Colonic mucosa (tissue), 4 donors: ENCODE measurements around the gene UCHL5. TPM values are rescaled to one million over a fixed set of nuclear protein-coding genes. Genes with fewer than 3 reads are reported as not detected.

ENCODE experiments used
- DNase-seq: peaks from one replicate; pipeline ENCODE4 v3.0.0-alpha.2; 2020
- H3K27ac ChIP-seq: fragments of 200-600 bp; one replicate; pipeline ENCODE4 v1.8.0; 2021
- H3K27me3 ChIP-seq: fragments of 200-600 bp; one replicate; pipeline ENCODE4 v1.8.0; 2021
- H3K36me3 ChIP-seq: fragments of 200-600 bp; one replicate; pipeline ENCODE4 v1.8.0; 2021
- H3K4me1 ChIP-seq: fragments of 200-600 bp; one replicate; pipeline ENCODE4 v1.8.0; 2021; ENCODE audit warnings: mild to moderate bottlenecking
- H3K4me3 ChIP-seq: fragments of 200-600 bp; one replicate; pipeline ENCODE4 v1.8.0; 2021
- H3K9ac ChIP-seq, 2 donors: one replicate each; pipeline ENCODE4 v1.7.0; 2013; ENCODE audit warnings: control low read depth in 2 of 2, low read depth in 2 of 2, low read length in 2 of 2
- H3K9me3 ChIP-seq: fragments of 200-600 bp; one replicate; pipeline ENCODE4 v1.8.0; 2021
- CTCF ChIP-seq: fragments of 200-600 bp; IDR thresholded peaks from one replicate; pipeline ENCODE4 v1.8.0; 2022; ENCODE audit warnings: antibody characterized with exemption, mild to moderate bottlenecking
- intact Hi-C: fragments of 100-400 bp; cut with DNase I; formaldehyde crosslinking; loops from one replicate; pipeline ENCODE4 v1.14.1; 2022
- total RNA-seq, 2 donors: library from RNA; stranded (reverse); fragmentation: NEBNext Ultra II Directional in 1 of 2; extraction: Animal tissue kit (Norgen Biotek cat#: 25700) in 1 of 2; gene quantifications; one replicate each; pipeline ENCODE4 v1.2.1, GENCODE V29; 2021
- donor health status: healthy.
- donor health status: DM: no; HTN: no; CAD: no.
- donor health status: DM: no; HTN: no; CAD: no.

UCHL5 gene
- total RNA-seq, 2 donors from 2014 or later, result 33.9 to 46.5 TPM

GRCh38 chr1:193019442-193020026 lies 39.6 kb downstream of the UCHL5 start:
- intact Hi-C loops, result loop anchor here (2.0 to 10.0 kb wide), 2 partner anchors 213 to 545 kb away; no protein-coding TSS in a partner anchor
- TF ChIP-seq CTCF, result peak; percentile 42
- no peak for DNase-seq
- no peaks in the 10 kb centered on the region for H3K27me3 ChIP-seq
- H3K4me1 ChIP-seq, result no peaks in the 10 kb centered on the region
- no peak overlapping the region for H3K27ac ChIP-seq
- H3K9ac ChIP-seq, result no peak overlapping the region
- H3K36me3 ChIP-seq, result no peaks in the 10 kb centered on the region
- H3K9me3 ChIP-seq, result no peaks in the 10 kb centered on the region
- H3K4me3 ChIP-seq, result no peak overlapping the region

GRCh38 chr1:193016788-193017187 lies 42.4 kb downstream of the UCHL5 start:
- H3K9ac ChIP-seq, result no peak overlapping the region
- H3K27me3 ChIP-seq, result no peaks in the 10 kb centered on the region
- no peak for DNase-seq
- no peaks in the 10 kb centered on the region for H3K4me1 ChIP-seq
- no peak for TF ChIP-seq CTCF
- no peak overlapping the region for H3K27ac ChIP-seq
- intact Hi-C loops, result loop anchor here (10.0 kb wide), 1 partner anchor 542 kb away; no protein-coding TSS in a partner anchor
- no peaks in the 10 kb centered on the region for H3K9me3 ChIP-seq
- no peaks in the 10 kb centered on the region for H3K36me3 ChIP-seq
- H3K4me3 ChIP-seq, result no peak overlapping the region

GRCh38 chr1:193014400-193014799 lies 44.8 kb downstream of the UCHL5 start:
- Histone ChIP-seq H3K4me1 (no peaks in the 10 kb centered on the region), H3K27ac (no peak overlapping the region), H3K27me3 (no peaks in the 10 kb centered on the region), H3K9me3 (no peaks in the 10 kb centered on the region), H3K9ac (no peak overlapping the region), H3K4me3 (no peak overlapping the region), H3K36me3 (no peaks in the 10 kb centered on the region)
- no peak for DNase-seq
- no peak for TF ChIP-seq CTCF
- intact Hi-C loops, result loop anchor here (10.0 kb wide), 1 partner anchor 540 kb away; no protein-coding TSS in a partner anchor

GRCh38 chr1:193013707-193014106 lies 45.5 kb downstream of the UCHL5 start:
- Histone ChIP-seq H3K9ac (no peak overlapping the region), H3K9me3 (no peaks in the 10 kb centered on the region), H3K4me3 (no peak overlapping the region), H3K4me1 (peaks cover 4% of the 10 kb centered on the region), H3K27ac (no peak overlapping the region), H3K27me3 (no peaks in the 10 kb centered on the region), H3K36me3 (no peaks in the 10 kb centered on the region)
- DNase-seq, result no peak
- no peak for TF ChIP-seq CTCF
- intact Hi-C loops, result loop anchor here (10.0 kb wide), 1 partner anchor 539 kb away; no protein-coding TSS in a partner anchor

- no peak overlapping the region for H3K9ac ChIP-seq
- no peaks in the 10 kb centered on the region for H3K27me3 ChIP-seq
- H3K27ac ChIP-seq, result no peak overlapping the region
- no peak for TF ChIP-seq CTCF
- no peak overlapping the region for H3K4me3 ChIP-seq
- no peaks in the 10 kb centered on the region for H3K36me3 ChIP-seq
- H3K4me1 ChIP-seq, result peaks cover 4% of the 10 kb centered on the region
- DNase-seq, result no peak
- H3K9me3 ChIP-seq, result no peaks in the 10 kb centered on the region
- intact Hi-C loops, result loop anchor here (10.0 kb wide), 1 partner anchor 538 kb away; no protein-coding TSS in a partner anchor
Observed at GRCh38 chr1:193013005-193013404, 46.2 kb downstream of the UCHL5 start.
